Hepatocyte (in vitro differentiated cells): ENCODE results near the gene MYH13. TPM values are rescaled to one million over a fixed set of nuclear protein-coding genes. Genes with fewer than 3 reads are reported as not detected.

Experiments
- DNase-seq: peaks from one replicate; pipeline ENCODE4 v3.0.0-alpha.2; 2016; ENCODE audit warnings: low spot score
- H2AFZ ChIP-seq: fragments of 200-600 bp; sonication (generic); 2 replicates; pipeline ENCODE4 v1.6.0; 2016; ENCODE audit warnings: antibody characterized with exemption, mild to moderate bottlenecking
- H3K27ac ChIP-seq: fragments of 200-600 bp; sonication (generic); 2 replicates; pipeline ENCODE4 v1.5.1; 2016; ENCODE audit warnings: mild to moderate bottlenecking
- H3K27me3 ChIP-seq: fragments of 200-600 bp; sonication (generic); 2 replicates; pipeline ENCODE4 v1.6.1; 2016
- H3K36me3 ChIP-seq: fragments of 200-600 bp; sonication (generic); replicated peaks from 2 replicates; pipeline ENCODE4 v1.5.1; 2016; ENCODE audit warnings: low read depth; ENCODE audit not compliant: insufficient read depth
- H3K4me1 ChIP-seq: fragments of 200-600 bp; sonication (generic); 2 replicates; pipeline ENCODE4 v1.5.1; 2016; ENCODE audit warnings: mild to moderate bottlenecking, moderate library complexity; ENCODE audit not compliant: insufficient read depth
- H3K4me2 ChIP-seq: fragments of 200-600 bp; sonication (generic); 2 replicates; pipeline ENCODE4 v1.6.0; 2016
- H3K4me3 ChIP-seq: fragments of 200-600 bp; sonication (generic); 2 replicates; pipeline ENCODE4 v1.5.1; 2016; ENCODE audit warnings: mild to moderate bottlenecking
- H3K79me2 ChIP-seq: fragments of 200-600 bp; sonication (generic); 2 replicates; pipeline ENCODE4 v1.6.0; 2017; ENCODE audit warnings: mild to moderate bottlenecking
- H3K9me2 ChIP-seq: fragments of 200-600 bp; sonication (generic); replicated peaks from 2 replicates; pipeline ENCODE4 v1.6.0; 2017; ENCODE audit warnings: mild to moderate bottlenecking; ENCODE audit not compliant: insufficient read depth
- H3K9me3 ChIP-seq: fragments of 200-600 bp; sonication (generic); 2 replicates; pipeline ENCODE4 v1.5.1; 2016; ENCODE audit warnings: low read depth, mild to moderate bottlenecking
- H4K20me1 ChIP-seq: fragments of 200-600 bp; sonication (generic); 2 replicates; pipeline ENCODE4 v1.6.0; 2016; ENCODE audit warnings: mild to moderate bottlenecking; ENCODE audit not compliant: insufficient read depth, poor library complexity, severe bottlenecking
- CTCF ChIP-seq: fragments of 200-600 bp; sonication (generic); IDR thresholded peaks from 2 replicates; pipeline ENCODE4 v1.5.1; 2016; ENCODE audit warnings: antibody characterized with exemption, mild to moderate bottlenecking; ENCODE audit not compliant: poor library complexity
- EZH2 ChIP-seq: fragments of 200-600 bp; sonication (generic); IDR thresholded peaks from 2 replicates; pipeline ENCODE4 v1.6.1; 2016; ENCODE audit warnings: antibody characterized with exemption, mild to moderate bottlenecking, borderline replicate concordance
- EZH2phosphoT487 ChIP-seq: fragments of 200-600 bp; sonication (generic); IDR thresholded peaks from one replicate; pipeline ENCODE4 v1.6.1; 2018; ENCODE audit warnings: antibody characterized with exemption, mild to moderate bottlenecking, low read depth, moderate library complexity; ENCODE audit not compliant: unreplicated experiment, severe bottlenecking
- WGBS: methylation state at CpG from one replicate; pipeline ENCODE4 v1.1.6; 2016; ENCODE audit warnings: low lambda C conversion rate; ENCODE audit errors: missing lambda C conversion rate; 5-methylcytosine and 5-hydroxymethylcytosine counted together
- polyA plus RNA-seq: library from polyadenylated mRNA; unstranded; fragments of >200 nt; fragmentation: Nextera tagmentation; extraction: Ambion mirVana; gene quantifications from 2 replicates; pipeline ENCODE4 v1.2.1, GENCODE V29; 2016
- total RNA-seq: library from RNA; depleted of rRNA; stranded (reverse); fragments of >200 nt; gene quantifications from 2 replicates; pipeline ENCODE4 v1.2.3, GENCODE V29; 2014

The MYH13 gene
- total and polyA plus RNA-seq, 2 experiments from 2014 or later = 0.03 TPM; not detected in 1

- no peak for DNase-seq
- Histone ChIP-seq H3K9me3 (no peaks in the 10 kb centered on the region), H4K20me1 (no peaks in the 10 kb centered on the region), H3K4me3 (no peak overlapping the region), H2AFZ (peak overlapping the region; percentile 36), H3K27ac (no peak overlapping the region), H3K4me2 (no peak overlapping the region), H3K9me2 (no peaks in the 10 kb centered on the region), H3K27me3 (no peaks in the 10 kb centered on the region), H3K79me2 (no peaks in the 10 kb centered on the region), H3K4me1 (no peaks in the 10 kb centered on the region), H3K36me3 (no peaks in the 10 kb centered on the region)
- 85% methylated on average over 5 of the region's 5 CpGs for WGBS
- TF ChIP-seq EZH2phosphoT487 = no peak
Measured at GRCh38 chr17:10317543-10317834, 55.3 kb downstream of the MYH13 start.

- peak overlapping the region; percentile 36 for H2AFZ ChIP-seq
- no peaks in the 10 kb centered on the region for H4K20me1 ChIP-seq
- no peaks in the 10 kb centered on the region for H3K36me3 ChIP-seq
- no peak overlapping the region for H3K27ac ChIP-seq
- no peaks in the 10 kb centered on the region for H3K4me1 ChIP-seq
- H3K9me2 ChIP-seq = no peaks in the 10 kb centered on the region
- no peaks in the 10 kb centered on the region for H3K79me2 ChIP-seq
- TF ChIP-seq EZH2 (no peak), CTCF (peak; percentile 53)
- no peaks in the 10 kb centered on the region for H3K9me3 ChIP-seq
- no peak overlapping the region for H3K4me3 ChIP-seq
- no peak overlapping the region for H3K4me2 ChIP-seq
- no peaks in the 10 kb centered on the region for H3K27me3 ChIP-seq
- peak; percentile 72 for DNase-seq
- WGBS = 56% methylated on average over 19 of the region's 19 CpGs
Measured at GRCh38 chr17:10316801-10317542, 55.8 kb downstream of the MYH13 start.

- H3K27me3 ChIP-seq = no peaks in the 10 kb centered on the region
- no peaks in the 10 kb centered on the region for H3K36me3 ChIP-seq
- DNase-seq = no peak
- no peak overlapping the region for H3K27ac ChIP-seq
- no peak overlapping the region for H3K4me2 ChIP-seq
- H3K9me2 ChIP-seq = no peaks in the 10 kb centered on the region
- no peaks in the 10 kb centered on the region for H4K20me1 ChIP-seq
- no peaks in the 10 kb centered on the region for H3K79me2 ChIP-seq
- H2AFZ ChIP-seq = no peak overlapping the region
- no peak overlapping the region for H3K4me3 ChIP-seq
- H3K4me1 ChIP-seq = no peaks in the 10 kb centered on the region
- no peaks in the 10 kb centered on the region for H3K9me3 ChIP-seq
- 88% methylated on average over 5 of the region's 5 CpGs for WGBS
- no peak for TF ChIP-seq EZH2phosphoT487
- TF ChIP-seq CTCF = no peak
- TF ChIP-seq EZH2 = no peak
Measured at GRCh38 chr17:10314329-10314728, 58.5 kb downstream of the MYH13 start.

GRCh38 chr17:10313037-10313672 is 59.7 kb downstream of the MYH13 start:
- 92% methylated on average over 17 of the region's 17 CpGs for WGBS
- H3K4me2 ChIP-seq = no peak overlapping the region
- no peak overlapping the region for H3K27ac ChIP-seq
- no peaks in the 10 kb centered on the region for H3K27me3 ChIP-seq
- H3K4me3 ChIP-seq = no peak overlapping the region
- no peak overlapping the region for H2AFZ ChIP-seq
- no peaks in the 10 kb centered on the region for H3K9me2 ChIP-seq
- no peak for TF ChIP-seq CTCF
- no peak for TF ChIP-seq EZH2phosphoT487
- no peak for TF ChIP-seq EZH2
- H3K9me3 ChIP-seq = no peaks in the 10 kb centered on the region
- DNase-seq = no peak
- no peaks in the 10 kb centered on the region for H3K4me1 ChIP-seq
- H3K79me2 ChIP-seq = no peaks in the 10 kb centered on the region
- no peaks in the 10 kb centered on the region for H4K20me1 ChIP-seq
- H3K36me3 ChIP-seq = no peaks in the 10 kb centered on the region
